ENCODE measurements around the gene PROSER1. TPM values are rescaled to one million over a fixed set of nuclear protein-coding genes. Genes with fewer than 3 reads are reported as not detected.

PROSER1 gene
- total and polyA plus RNA-seq, 4 donors, result 3.0 to 11.3 (median 7.3) TPM

- no peak for TF ChIP-seq REST (IDR thresholded peaks at IDR 0.05)
- no peak for TF ChIP-seq SP1 (IDR thresholded peaks at IDR 0.05)
- TF ChIP-seq JUND (IDR thresholded peaks at IDR 0.05), result no peak
- no peak for TF ChIP-seq CTCF (IDR thresholded peaks at IDR 0.05; ENCODE audit: low read depth, low read length, missing input control)
- TF ChIP-seq TAF1 (conservative IDR thresholded peaks at IDR 0.05), result no peak
- TF ChIP-seq ZBTB33 (IDR thresholded peaks at IDR 0.05), result no peak
- no peak for TF ChIP-seq ATF3 (IDR thresholded peaks at IDR 0.05)
- TF ChIP-seq NR2F2 (IDR thresholded peaks at IDR 0.05), result no peak
- TF ChIP-seq HNF4A (conservative IDR thresholded peaks at IDR 0.05), result no peak
- TF ChIP-seq FOXA1 (IDR thresholded peaks at IDR 0.05), result no peak
- TF ChIP-seq HNF4G (IDR thresholded peaks at IDR 0.05), result no peak
- no peak for TF ChIP-seq YY1 (IDR thresholded peaks at IDR 0.05)
- Histone ChIP-seq H3K9me3 (ENCODE audit: control insufficient read depth in 4 of 4, low read length in 3 of 4) (no peaks in the 10 kb centered on the region), H3K36me3 (ENCODE audit: control insufficient read depth in 4 of 4, insufficient read depth in 3 of 4, low read depth in 1 of 4, low read length in 3 of 4) (no peaks in the 10 kb centered on the region), H3K27ac (ENCODE audit: low read depth in 1 of 2, low read length in 2 of 2) (no peak overlapping the region), H3K4me3 (ENCODE audit: low read depth in 1 of 3, low read length in 3 of 3) (no peak overlapping the region), H3K27me3 (ENCODE audit: control insufficient read depth in 4 of 4, insufficient read depth in 4 of 4, low read length in 3 of 4) (no peaks in the 10 kb centered on the region), H3K4me1 (ENCODE audit: control insufficient read depth in 4 of 4, insufficient read depth in 4 of 4, low read length in 3 of 4) (no peaks in the 10 kb centered on the region), H3K9ac (ENCODE audit: low read depth in 1 of 2, low read length in 2 of 2) (no peak overlapping the region)
- WGBS, result 77% methylated on average over 3 of the region's 3 CpGs
- no peak for DNase-seq (ENCODE audit: low spot score)
These were observed 39.1 kb downstream of the PROSER1 start for GRCh38 chr13:38998739-38999138.

- H3K27me3 ChIP-seq (ENCODE audit: control insufficient read depth in 4 of 4, insufficient read depth in 4 of 4, low read length in 3 of 4), result no peaks in the 10 kb centered on the region
- no peaks in the 10 kb centered on the region for H3K36me3 ChIP-seq (ENCODE audit: control insufficient read depth in 4 of 4, insufficient read depth in 3 of 4, low read depth in 1 of 4, low read length in 3 of 4)
- no peak overlapping the region for H3K27ac ChIP-seq (ENCODE audit: low read depth in 1 of 2, low read length in 2 of 2)
- no peak overlapping the region for H3K4me3 ChIP-seq (ENCODE audit: low read depth in 1 of 3, low read length in 3 of 3)
- DNase-seq (ENCODE audit: low spot score), result no peak
- no peaks in the 10 kb centered on the region for H3K4me1 ChIP-seq (ENCODE audit: control insufficient read depth in 4 of 4, insufficient read depth in 4 of 4, low read length in 3 of 4)
- H3K9me3 ChIP-seq (ENCODE audit: control insufficient read depth in 4 of 4, low read length in 3 of 4), result no peaks in the 10 kb centered on the region
- 43% methylated on average over 4 of the region's 4 CpGs for WGBS
- no peak overlapping the region for H3K9ac ChIP-seq (ENCODE audit: low read depth in 1 of 2, low read length in 2 of 2)
- TF ChIP-seq FOXA2 (IDR thresholded peaks at IDR 0.05), result no peak
- TF ChIP-seq HNF4A (conservative IDR thresholded peaks at IDR 0.05), result no peak
- no peak for TF ChIP-seq JUND (IDR thresholded peaks at IDR 0.05)
- TF ChIP-seq ATF3 (IDR thresholded peaks at IDR 0.05), result no peak
- no peak for TF ChIP-seq EGR1 (IDR thresholded peaks at IDR 0.05; ENCODE audit: low read depth in 2 of 2)
- TF ChIP-seq RAD21 (IDR thresholded peaks at IDR 0.05), result no peak
- TF ChIP-seq SP1 (IDR thresholded peaks at IDR 0.05), result no peak
- no peak for TF ChIP-seq TAF1 (conservative IDR thresholded peaks at IDR 0.05)
- TF ChIP-seq CTCF (IDR thresholded peaks at IDR 0.05; ENCODE audit: low read depth, low read length, missing input control), result no peak
- TF ChIP-seq YY1 (IDR thresholded peaks at IDR 0.05), result no peak
- TF ChIP-seq GABPA (IDR thresholded peaks at IDR 0.05 in 1 of 2, conservative IDR thresholded peaks at IDR 0.05 in 1 of 2), result no peak
- no peak for TF ChIP-seq ZBTB33 (IDR thresholded peaks at IDR 0.05)
- TF ChIP-seq HNF4G (IDR thresholded peaks at IDR 0.05), result no peak
- no peak for TF ChIP-seq MAX (IDR thresholded peaks at IDR 0.05)
These were observed 44.5 kb downstream of the PROSER1 start for GRCh38 chr13:38993381-38993780.

Data from liver (tissue), 9 donors.